GM19193 (cell line): Measurements from ENCODE around the gene ETV4.

Source experiments
- POLR2A ChIP-seq: IDR thresholded peaks from 4 replicates; pipeline ENCODE4 v1.6.1; 2011; ENCODE audit not compliant: insufficient read depth, insufficient read length; ENCODE audit errors: extremely low read depth

The ETV4 gene

DNA sequence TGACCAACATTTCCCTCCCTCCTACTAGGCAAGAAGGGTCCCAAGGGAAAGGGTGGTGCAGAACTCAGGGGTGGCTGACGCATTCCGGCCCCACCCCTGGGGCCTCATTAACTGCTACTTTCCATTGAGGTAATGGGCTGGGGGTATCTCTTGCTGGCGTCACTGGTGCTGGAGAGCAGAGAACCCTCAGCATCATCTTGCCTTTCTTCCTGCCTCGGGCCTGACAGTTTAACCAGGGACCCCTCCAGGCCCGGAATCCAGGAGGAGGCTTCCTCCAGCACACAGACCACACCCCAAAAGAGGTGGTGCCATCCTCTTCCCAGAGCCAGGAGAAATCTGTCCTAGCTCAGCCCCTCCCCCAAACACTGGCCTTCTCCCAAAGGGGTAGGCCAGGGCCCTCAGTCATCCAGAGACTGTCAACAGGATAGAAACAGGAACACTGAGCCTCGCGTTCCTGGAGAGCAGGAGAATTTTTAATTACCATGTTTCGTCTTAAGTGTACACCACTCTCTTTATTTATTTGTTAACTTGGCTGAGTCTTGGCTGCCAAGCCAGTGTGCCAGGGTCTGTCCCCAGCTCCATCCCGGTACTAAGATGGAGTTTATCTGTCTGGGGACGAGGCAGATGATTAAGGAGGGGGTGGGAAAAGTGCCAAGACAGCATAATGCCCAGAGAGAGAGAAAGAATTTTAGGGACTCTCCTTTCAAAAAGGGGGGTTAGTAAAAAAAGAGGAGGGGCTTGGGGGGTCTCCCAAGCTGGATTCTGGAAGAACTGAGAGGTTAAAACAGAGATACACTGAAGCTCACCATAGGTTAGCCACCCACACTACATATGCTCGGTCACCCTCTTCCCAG is 5.1 kb downstream of the ETV4 start:
- no peak for TF ChIP-seq POLR2A

DNA sequence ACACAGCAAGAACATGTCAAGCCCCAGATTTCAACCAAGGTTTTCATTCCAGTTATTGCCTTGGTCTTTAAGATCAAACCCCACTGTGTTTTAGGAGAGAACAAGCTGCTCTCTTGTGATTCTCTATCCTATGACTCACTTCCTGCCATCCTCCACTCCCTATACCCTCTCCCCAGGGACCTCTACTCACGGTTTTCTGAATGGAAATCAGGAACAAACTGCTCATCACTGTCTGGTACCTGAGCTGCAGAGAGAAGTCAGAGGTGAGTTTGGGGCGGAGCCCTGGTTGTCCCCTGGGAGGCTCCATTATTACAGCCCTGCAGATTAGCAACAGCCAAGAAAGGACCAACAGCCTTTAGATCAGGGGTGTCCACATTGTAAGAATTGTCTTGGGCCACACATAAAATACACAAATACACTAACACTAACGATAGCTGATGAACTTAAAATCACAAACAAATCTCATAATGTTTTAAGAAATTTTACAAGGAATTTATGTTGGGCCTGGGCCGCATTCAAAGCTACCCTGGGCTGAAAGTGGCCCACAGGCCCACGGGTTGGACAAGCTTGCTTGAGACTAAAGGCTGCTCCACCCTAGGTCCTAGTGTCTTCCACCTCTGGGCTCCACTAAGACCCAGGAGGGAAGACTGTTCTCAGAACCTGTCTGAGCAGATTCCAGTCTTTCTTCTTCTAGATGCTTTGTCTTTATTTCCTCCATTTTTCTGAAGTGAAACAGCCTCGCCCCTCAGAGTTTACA is 9.7 kb downstream of the ETV4 start:
- TF ChIP-seq POLR2A = no peak

DNA sequence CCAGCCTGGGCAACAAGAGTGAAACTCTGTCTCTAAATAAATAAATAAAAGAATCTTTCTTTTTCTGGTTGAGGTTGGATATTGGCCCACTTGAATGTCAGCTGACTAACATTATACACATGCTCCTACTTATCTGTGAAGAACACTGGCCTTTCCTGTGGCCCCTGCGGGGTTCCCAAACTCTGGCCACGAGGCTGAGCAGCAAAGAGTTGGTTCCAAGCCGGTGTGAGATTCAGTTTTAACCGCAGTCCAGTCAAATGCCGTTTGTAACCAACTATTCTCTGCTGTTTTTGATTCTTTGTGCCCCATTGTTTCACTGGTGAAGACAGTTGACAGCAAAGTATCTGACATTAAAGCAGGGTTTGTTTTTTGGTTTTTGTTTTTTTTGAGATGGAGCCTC is 11.2 kb downstream of the ETV4 start:
- no peak for TF ChIP-seq POLR2A

DNA sequence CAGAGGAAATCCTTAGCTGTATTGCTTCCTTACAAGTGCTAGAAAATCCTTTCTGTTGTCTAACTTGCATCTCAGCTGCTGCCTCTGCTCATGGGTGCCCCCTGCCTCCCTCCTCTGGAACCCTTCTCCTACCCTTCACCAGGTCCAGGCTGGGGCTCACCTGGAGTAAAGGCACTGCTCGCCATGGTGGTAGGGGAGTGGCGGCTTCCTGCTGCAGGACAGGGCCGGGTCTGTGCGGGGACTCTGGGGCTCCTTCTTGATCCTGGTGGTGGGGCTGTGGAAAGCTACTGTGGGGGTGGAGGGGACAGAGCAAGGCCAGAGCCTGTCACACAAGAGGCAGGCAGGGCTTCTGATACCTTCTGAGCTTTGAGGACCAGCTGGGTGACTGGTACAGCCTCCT is 12.4 kb downstream of the ETV4 start:
- TF ChIP-seq POLR2A = no peak

DNA sequence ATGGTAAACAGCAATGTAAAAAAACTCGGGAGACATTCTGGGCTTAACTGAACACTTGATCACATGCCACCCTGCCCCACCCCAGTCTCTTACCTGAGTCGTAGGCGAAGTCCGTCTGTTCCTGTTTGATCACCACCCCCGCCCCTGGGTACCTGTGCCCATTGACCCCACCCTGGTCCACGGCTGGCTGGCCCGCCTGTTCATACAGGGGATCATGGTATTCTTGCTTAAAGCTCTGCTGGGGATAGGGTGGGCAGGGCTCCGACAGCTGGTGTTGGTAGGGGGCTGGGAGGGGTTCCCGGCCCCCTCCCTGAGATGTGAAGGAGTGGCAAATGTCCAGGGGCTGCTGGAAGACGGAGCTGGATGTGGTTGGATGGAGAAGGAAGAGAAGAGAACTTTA is 13.6 kb downstream of the ETV4 start:
- TF ChIP-seq POLR2A = no peak

DNA sequence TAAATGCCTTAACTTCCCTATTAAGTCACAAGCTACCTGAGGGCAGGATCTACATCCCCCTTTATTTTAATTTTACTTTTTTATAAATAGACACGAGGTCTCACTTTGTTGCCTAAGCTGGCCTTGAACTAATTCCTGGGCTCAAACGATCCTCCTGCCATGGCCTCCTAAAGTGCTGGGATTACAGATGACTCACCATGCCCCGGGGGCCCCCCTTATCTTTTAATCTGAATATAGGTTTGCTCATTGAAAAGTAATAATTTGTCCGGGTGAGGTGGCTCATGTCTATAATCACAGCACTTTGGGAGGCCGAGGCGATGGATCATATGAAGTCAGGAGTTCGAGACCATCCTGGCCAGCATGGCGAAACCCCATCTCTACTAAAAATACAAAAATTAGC is 14.2 kb downstream of the ETV4 start:
- no peak for TF ChIP-seq POLR2A

DNA sequence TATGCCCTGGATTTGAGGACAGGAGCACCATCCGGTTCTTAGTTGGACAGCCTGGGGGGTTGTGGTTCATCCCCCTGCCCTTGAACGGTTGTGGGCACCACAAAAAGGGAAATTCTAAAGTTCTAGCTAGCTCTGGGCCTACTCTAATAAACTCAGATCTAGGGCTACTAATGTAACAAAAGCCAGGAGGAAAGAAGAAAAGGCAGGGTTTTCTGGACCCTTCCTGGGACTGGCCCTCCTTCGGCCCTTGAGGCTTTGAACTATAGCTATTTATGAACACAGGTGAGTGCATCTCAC is 15.1 kb downstream of the ETV4 start:
- no peak for TF ChIP-seq POLR2A

DNA sequence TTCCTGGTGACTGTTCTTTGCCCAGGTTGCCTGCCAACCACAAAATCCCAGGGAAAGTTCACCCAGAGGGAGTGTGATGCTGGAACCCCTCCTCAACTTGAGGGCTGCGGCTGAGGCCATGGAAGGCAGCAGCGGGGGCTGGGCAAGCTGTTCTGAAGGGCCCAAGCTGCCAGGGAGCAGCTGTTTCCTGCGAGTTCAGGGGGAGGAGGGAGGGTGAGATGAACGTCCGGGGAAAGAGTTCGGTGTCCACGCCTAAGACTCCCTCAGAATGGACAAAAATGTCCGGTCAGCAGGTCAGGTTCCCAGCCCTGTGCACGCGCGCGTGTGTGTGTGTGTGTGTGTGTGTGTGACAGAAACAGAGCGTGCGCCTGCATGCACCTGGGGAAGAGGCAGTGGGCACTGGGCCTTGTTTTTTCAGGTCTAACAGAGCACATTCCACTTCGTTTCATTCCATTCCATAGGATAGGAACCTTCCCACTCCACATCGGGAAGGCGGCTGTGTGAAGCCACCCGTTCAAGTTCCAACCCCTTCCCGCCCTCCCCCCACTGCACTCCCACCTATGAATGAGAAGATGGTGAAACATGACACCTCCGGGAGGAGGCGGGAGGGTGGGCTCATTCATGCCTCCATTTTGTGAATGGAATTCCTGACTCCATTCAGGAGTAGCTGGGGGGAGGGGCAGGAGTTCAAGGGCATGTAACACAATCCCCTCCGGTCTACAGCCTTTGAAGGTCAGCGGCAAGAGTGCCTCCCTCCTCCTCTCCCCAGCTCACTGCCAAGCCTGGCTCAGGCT is 15.7 kb downstream of the ETV4 start:
- TF ChIP-seq POLR2A = no peak

DNA sequence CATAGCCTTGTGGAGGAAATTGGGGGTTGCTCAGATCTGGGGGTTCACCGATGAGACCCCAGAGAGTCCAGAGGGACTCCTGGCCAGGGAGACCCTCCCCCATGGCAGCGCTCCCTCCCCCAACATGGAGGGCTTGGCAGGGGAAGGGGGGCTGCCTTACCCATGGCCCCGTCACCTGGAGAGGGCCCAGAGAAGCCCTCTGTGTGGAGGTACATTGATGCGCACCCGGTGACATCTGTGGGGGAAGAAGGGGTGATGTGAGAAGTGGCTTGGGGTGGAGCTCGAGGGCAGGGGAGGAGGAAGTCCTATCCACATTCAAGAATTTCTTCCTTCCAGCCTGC is 16.2 kb downstream of the ETV4 start:
- TF ChIP-seq POLR2A = no peak

DNA sequence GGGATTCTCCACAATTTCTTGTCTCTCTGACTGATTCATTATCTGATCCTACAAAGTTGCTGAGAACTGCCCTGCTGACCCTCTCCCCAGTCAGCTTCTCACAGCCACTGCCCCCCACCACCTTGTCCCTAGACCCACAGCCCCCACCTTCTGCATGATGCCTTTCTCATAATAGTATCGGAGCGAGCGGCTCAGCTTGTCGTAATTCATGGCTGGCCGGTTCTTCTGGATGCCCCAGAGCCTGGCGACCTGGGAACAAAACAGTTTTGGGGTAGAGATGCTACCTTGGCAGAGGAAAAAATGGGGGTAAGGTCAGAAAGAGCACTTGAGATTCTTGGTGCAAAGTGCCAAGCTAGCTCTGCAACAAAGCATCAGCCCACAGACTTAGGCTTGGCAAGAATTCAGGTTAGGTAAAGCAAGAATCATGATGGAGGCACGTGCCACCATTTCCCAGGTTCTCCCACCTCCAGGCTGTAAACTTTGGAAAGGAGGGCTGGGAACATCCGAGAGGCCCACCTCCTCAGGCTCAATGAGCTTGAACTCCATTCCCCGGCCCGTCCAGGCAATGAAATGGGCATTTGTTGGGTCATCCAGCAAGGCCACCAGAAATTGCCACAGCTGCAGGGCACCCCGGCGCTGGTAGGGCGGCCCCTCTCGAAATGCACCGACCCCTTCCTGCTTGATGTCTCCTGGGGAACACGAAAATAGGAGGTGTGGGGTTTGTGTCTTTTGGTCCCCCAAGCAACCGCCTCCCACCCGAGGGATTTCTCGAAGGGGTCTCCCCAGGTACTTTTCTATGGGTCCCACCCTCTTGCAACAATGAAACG is 16.9 kb downstream of the ETV4 start:
- TF ChIP-seq POLR2A = no peak

DNA sequence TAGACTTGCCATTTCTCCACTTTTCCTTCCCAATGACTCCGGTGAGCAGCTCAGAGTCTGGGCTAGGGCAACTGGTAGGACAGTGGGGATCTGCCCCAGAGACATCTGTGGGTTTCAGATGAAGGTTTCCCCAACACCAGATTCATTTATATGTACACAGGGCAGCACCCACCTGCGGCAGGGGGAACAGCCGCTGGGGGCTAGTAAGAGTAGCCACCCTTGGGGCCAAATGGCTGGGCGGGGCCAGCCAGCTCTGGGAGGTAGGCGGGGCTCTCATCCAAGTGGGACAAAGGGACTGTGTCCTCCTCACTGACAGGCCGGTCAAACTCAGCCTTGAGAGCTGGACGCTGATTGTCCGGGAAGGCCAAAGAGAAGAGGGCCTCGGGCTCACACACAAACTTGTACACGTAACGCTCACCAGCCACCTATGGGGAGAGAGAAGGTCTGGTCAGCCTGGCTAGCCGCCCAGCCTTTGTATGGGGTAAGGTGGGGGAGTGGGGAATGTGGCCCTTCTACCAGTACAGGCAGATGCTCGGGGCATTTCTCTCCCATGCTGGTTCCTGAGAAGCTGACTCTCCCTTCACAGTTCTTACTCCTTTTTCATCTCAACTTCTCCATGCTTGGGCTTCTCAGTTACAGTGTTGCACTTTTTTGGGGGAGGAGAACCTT is 17.7 kb downstream of the ETV4 start:
- no peak for TF ChIP-seq POLR2A

DNA sequence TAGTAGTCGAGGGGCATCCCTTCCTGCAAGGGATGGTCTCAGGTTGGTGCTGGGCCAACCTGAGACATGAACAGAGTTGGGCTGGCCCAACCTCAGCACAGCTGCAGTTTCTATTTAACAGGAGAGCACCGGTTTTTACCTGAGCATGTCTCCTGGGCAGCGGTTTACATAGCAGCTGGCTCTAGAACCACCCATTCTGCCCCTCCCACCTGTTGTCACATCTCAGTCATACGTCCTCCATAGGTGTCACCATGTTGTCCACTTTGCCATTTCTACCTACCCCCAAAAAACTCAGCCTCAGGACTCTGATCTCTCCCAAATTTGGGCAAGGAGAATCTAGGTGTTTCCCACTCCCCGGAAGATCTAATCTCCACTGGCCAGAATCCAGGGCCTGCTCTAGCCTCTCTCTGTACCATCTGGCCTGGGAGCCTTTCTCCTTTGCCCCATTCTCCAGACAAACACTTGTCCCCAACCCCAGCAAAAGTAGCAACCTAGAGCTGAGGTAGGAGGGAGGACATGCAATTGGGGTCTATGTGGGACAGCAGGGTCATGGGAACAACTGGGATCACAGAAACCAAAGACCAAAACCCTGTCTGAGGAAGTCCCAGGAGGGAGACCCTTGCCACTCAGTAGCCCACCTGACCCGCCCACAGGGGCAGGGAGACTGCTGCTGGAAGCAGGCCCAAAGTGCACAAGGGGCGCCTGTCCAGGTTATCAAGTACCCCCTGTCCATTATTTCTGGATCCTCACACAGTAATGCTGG is 19.1 kb downstream of the ETV4 start:
- TF ChIP-seq POLR2A = no peak

DNA sequence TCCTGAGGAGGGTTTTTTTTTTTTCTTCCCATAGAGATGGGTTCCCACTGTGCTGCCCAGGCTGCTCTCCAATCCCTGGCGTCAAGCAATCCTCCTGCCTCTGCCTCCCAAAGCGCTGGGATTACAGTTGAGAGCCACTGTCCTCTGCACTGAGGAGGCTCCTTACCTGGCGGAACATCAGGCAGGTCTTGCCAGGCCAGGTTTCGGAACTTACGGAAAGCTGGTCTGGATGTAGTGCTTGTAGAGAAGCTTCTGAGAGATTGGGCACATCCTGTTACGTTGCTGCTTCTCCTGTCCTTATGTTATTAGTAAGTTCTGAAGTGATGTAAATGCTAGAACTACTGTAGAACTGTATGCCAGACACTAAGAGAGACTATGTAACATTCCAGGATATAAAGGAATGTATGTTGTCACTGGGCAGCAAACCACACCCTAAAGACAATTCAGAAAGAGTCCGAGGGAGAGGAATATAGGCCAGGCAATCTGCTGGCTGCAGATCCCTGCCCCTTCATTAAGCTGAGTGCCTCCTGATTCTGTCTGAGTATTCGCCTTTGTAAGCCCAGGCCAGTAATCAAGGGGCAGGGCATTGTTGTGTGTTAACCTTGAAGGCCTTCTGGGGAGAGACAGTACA is 21.1 kb downstream of the ETV4 start:
- TF ChIP-seq POLR2A = no peak
